ENCODE results near the gene PRKN. TPM values are rescaled to one million over a fixed set of nuclear protein-coding genes. Genes with fewer than 3 reads are reported as not detected.

Gene PRKN
- polyA plus RNA-seq, 1 donor from 2014 or later = 1.2 TPM

DNA sequence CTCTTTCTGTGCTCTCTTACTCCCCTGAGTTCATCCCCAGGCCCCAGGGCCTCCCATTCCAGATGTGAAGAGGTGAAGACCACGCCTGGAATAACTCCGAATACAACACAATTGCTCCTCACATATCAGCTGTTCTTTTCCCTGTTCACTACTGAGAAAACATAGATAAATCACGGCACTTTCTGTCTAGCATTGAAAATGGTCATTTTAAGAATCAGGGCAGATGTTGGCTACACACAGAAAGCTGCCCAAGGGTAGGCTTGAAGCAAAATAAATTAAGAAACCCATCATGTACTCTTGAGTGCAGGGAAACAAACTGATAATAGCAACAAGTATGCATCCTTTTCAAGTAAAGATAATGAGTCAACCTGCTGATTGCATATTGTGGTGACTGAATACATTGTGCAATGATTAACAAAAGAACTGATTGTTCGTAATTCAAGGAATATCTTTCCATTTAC, 382.5 kb downstream of the PRKN start:
- H3K9me3 ChIP-seq (ENCODE audit: low read length) = no peaks in the 10 kb centered on the region
- no peak overlapping the region for H3K27ac ChIP-seq (ENCODE audit: low read length)
- H3K36me3 ChIP-seq (ENCODE audit: insufficient read depth, low read length) = no peaks in the 10 kb centered on the region
- no peaks in the 10 kb centered on the region for H3K27me3 ChIP-seq (ENCODE audit: insufficient read depth, low read depth, low read length)
- no peak overlapping the region for H3K9ac ChIP-seq (ENCODE audit: low read length)
- no peak overlapping the region for H3K4me3 ChIP-seq (ENCODE audit: low read length)
- H3K9me2 ChIP-seq (ENCODE audit: insufficient read depth, low read length) = no peaks in the 10 kb centered on the region
- H2AFZ ChIP-seq (ENCODE audit: low read depth, low read length) = no peak overlapping the region
- no peaks in the 10 kb centered on the region for H3K79me2 ChIP-seq (replicated peaks; ENCODE audit: insufficient read depth, low read length)
- TF ChIP-seq EP300 (conservative IDR thresholded peaks at IDR 0.05; ENCODE audit: poor library complexity, severe bottlenecking) (no peak), EZH2 (IDR thresholded peaks at IDR 0.05; ENCODE audit: borderline replicate concordance, insufficient read depth, low read length, poor library complexity, severe bottlenecking) (no peak), POLR2AphosphoS5 (IDR thresholded peaks at IDR 0.05) (no peak), SMC3 (conservative IDR thresholded peaks at IDR 0.05; ENCODE audit: poor library complexity) (no peak)
- TF ChIP-seq, protein P1, sequence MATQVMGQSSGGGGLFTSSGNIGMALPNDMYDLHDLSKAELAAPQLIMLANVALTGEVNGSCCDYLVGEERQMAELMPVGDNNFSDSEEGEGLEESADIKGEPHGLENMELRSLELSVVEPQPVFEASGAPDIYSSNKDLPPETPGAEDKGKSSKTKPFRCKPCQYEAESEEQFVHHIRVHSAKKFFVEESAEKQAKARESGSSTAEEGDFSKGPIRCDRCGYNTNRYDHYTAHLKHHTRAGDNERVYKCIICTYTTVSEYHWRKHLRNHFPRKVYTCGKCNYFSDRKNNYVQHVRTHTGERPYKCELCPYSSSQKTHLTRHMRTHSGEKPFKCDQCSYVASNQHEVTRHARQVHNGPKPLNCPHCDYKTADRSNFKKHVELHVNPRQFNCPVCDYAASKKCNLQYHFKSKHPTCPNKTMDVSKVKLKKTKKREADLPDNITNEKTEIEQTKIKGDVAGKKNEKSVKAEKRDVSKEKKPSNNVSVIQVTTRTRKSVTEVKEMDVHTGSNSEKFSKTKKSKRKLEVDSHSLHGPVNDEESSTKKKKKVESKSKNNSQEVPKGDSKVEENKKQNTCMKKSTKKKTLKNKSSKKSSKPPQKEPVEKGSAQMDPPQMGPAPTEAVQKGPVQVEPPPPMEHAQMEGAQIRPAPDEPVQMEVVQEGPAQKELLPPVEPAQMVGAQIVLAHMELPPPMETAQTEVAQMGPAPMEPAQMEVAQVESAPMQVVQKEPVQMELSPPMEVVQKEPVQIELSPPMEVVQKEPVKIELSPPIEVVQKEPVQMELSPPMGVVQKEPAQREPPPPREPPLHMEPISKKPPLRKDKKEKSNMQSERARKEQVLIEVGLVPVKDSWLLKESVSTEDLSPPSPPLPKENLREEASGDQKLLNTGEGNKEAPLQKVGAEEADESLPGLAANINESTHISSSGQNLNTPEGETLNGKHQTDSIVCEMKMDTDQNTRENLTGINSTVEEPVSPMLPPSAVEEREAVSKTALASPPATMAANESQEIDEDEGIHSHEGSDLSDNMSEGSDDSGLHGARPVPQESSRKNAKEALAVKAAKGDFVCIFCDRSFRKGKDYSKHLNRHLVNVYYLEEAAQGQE (IDR thresholded peaks at IDR 0.05; ENCODE audit: borderline replicate concordance) = no peak
- TF ChIP-seq, protein P2, sequence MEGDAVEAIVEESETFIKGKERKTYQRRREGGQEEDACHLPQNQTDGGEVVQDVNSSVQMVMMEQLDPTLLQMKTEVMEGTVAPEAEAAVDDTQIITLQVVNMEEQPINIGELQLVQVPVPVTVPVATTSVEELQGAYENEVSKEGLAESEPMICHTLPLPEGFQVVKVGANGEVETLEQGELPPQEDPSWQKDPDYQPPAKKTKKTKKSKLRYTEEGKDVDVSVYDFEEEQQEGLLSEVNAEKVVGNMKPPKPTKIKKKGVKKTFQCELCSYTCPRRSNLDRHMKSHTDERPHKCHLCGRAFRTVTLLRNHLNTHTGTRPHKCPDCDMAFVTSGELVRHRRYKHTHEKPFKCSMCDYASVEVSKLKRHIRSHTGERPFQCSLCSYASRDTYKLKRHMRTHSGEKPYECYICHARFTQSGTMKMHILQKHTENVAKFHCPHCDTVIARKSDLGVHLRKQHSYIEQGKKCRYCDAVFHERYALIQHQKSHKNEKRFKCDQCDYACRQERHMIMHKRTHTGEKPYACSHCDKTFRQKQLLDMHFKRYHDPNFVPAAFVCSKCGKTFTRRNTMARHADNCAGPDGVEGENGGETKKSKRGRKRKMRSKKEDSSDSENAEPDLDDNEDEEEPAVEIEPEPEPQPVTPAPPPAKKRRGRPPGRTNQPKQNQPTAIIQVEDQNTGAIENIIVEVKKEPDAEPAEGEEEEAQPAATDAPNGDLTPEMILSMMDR (IDR thresholded peaks at IDR 0.05; ENCODE audit: poor library complexity, severe bottlenecking) = no peak
- H3K4me2 ChIP-seq (ENCODE audit: low read length) = no peak overlapping the region
- H4K20me1 ChIP-seq (ENCODE audit: insufficient read depth) = no peaks in the 10 kb centered on the region
- no peaks in the 10 kb centered on the region for H3F3A ChIP-seq (ENCODE audit: insufficient read depth, low read length, poor library complexity, severe bottlenecking)

DNA sequence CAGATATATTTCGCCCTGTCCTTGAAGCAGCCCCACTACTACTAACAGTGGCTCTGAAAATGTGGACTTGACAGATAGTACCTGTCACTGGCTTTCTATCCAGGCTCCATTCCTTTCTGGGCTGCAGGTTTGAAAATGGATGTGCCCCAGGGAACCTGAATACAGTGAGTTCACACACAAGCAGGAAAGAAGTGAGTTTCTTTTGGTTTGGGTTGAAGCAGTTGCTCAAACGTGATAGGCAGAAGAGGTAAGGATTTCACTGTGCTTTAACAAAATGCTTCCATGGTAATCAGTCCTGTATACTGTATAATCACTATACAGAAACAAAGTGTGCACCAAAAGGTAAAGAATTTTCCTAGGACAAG, 382.9 kb downstream of the PRKN start:
- no peak overlapping the region for H3K27ac ChIP-seq (ENCODE audit: low read length)
- H3K9me3 ChIP-seq (ENCODE audit: low read length) = no peaks in the 10 kb centered on the region
- no peaks in the 10 kb centered on the region for H3K9me2 ChIP-seq (ENCODE audit: insufficient read depth, low read length)
- no peaks in the 10 kb centered on the region for H3K27me3 ChIP-seq (ENCODE audit: insufficient read depth, low read depth, low read length)
- H3F3A ChIP-seq (ENCODE audit: insufficient read depth, low read length, poor library complexity, severe bottlenecking) = no peaks in the 10 kb centered on the region
- H3K4me3 ChIP-seq (ENCODE audit: low read length) = no peak overlapping the region
- no peaks in the 10 kb centered on the region for H3K36me3 ChIP-seq (ENCODE audit: insufficient read depth, low read length)
- H2AFZ ChIP-seq (ENCODE audit: low read depth, low read length) = no peak overlapping the region
- H4K20me1 ChIP-seq (ENCODE audit: insufficient read depth) = no peaks in the 10 kb centered on the region
- H3K4me2 ChIP-seq (ENCODE audit: low read length) = no peak overlapping the region
- H3K9ac ChIP-seq (ENCODE audit: low read length) = no peak overlapping the region
- TF ChIP-seq EZH2 (IDR thresholded peaks at IDR 0.05; ENCODE audit: borderline replicate concordance, insufficient read depth, low read length, poor library complexity, severe bottlenecking) = no peak
- no peak for TF ChIP-seq EP300 (conservative IDR thresholded peaks at IDR 0.05; ENCODE audit: poor library complexity, severe bottlenecking)
- no peak for TF ChIP-seq MXI1 (conservative IDR thresholded peaks at IDR 0.05; ENCODE audit: poor library complexity, severe bottlenecking)
- no peak for TF ChIP-seq SMC3 (conservative IDR thresholded peaks at IDR 0.05; ENCODE audit: poor library complexity)
- TF ChIP-seq, protein P1 (IDR thresholded peaks at IDR 0.05; ENCODE audit: borderline replicate concordance) = no peak
- no peak for TF ChIP-seq RAD21 (conservative IDR thresholded peaks at IDR 0.05)
- TF ChIP-seq POLR2AphosphoS5 (IDR thresholded peaks at IDR 0.05) = no peak
- TF ChIP-seq, protein P2 (IDR thresholded peaks at IDR 0.05; ENCODE audit: poor library complexity, severe bottlenecking) = no peak
- TF ChIP-seq TAF1 (IDR thresholded peaks at IDR 0.05; ENCODE audit: low read depth) = no peak
- H3K79me2 ChIP-seq (replicated peaks; ENCODE audit: insufficient read depth, low read length) = no peaks in the 10 kb centered on the region

Data from neural cell (in vitro differentiated cells).